Nephron (organoid): ENCODE results near the gene MYLK.

Experiments
- H3K27ac Mint-ChIP-seq, 3 experiments: 2 replicates each; pipeline ENCODE4 v1.8.0; 2020; ENCODE audit warnings: mixed read lengths in 3 of 3, mild to moderate bottlenecking in 2 of 3, moderate library complexity in 1 of 3
- H3K27me3 Mint-ChIP-seq: 2 replicates; pipeline ENCODE4 v1.8.0; 2021; ENCODE audit warnings: low read depth, mild to moderate bottlenecking, moderate library complexity, mixed read lengths
- H3K36me3 Mint-ChIP-seq: 2 replicates; pipeline ENCODE4 v1.8.0; 2020; ENCODE audit warnings: low read depth, mixed read lengths
- H3K4me1 Mint-ChIP-seq: 2 replicates; pipeline ENCODE4 v1.8.0; 2020; ENCODE audit warnings: mixed read lengths
- H3K4me3 Mint-ChIP-seq, 3 experiments: 2 replicates each; pipeline ENCODE4 v1.8.0; 2020; ENCODE audit warnings: mild to moderate bottlenecking in 3 of 3, mixed read lengths in 3 of 3, moderate library complexity in 2 of 3
- H3K9me3 Mint-ChIP-seq: 2 replicates; pipeline ENCODE4 v1.8.0; 2020; ENCODE audit warnings: mixed read lengths
- CTCF ChIP-seq, 3 experiments: fragments of 200-600 bp; sonication (generic); IDR thresholded peaks; one replicate each; pipeline ENCODE4 v1.5.0; 2021; ENCODE audit warnings: antibody characterized with exemption in 3 of 3; ENCODE audit not compliant: unreplicated experiment in 3 of 3

Gene MYLK

GRCh38 chr3:123725652-123726400, 158.3 kb downstream of the MYLK start:
- peak overlapping the region in 1 of 3 experiments; percentile 17 for H3K27ac Mint-ChIP-seq
- TF ChIP-seq CTCF (IDR thresholded peaks at IDR 0.05; ENCODE audit: unreplicated experiment in 3 of 3) = no peak
- H3K4me3 Mint-ChIP-seq = no peak overlapping the region
- H3K4me1 Mint-ChIP-seq = peaks cover 22% of the 10 kb centered on the region
- peaks cover 4% of the 10 kb centered on the region for H3K27me3 Mint-ChIP-seq
- H3K9me3 Mint-ChIP-seq = no peaks in the 10 kb centered on the region
- no peaks in the 10 kb centered on the region for H3K36me3 Mint-ChIP-seq

GRCh38 chr3:123724306-123724705, 159.8 kb downstream of the MYLK start:
- no peaks in the 10 kb centered on the region for H3K9me3 Mint-ChIP-seq
- peak overlapping the region in 2 of 3 experiments; percentile 49 to 57 for H3K27ac Mint-ChIP-seq
- H3K27me3 Mint-ChIP-seq = peaks cover 4% of the 10 kb centered on the region
- no peak for TF ChIP-seq CTCF (IDR thresholded peaks at IDR 0.05; ENCODE audit: unreplicated experiment in 3 of 3)
- H3K4me1 Mint-ChIP-seq = peaks cover 37% of the 10 kb centered on the region
- no peak overlapping the region for H3K4me3 Mint-ChIP-seq
- H3K36me3 Mint-ChIP-seq = no peaks in the 10 kb centered on the region

GRCh38 chr3:123723522-123724168, 160.5 kb downstream of the MYLK start:
- peak; percentile 75 to 81 (median 77) for TF ChIP-seq CTCF (IDR thresholded peaks at IDR 0.05; ENCODE audit: unreplicated experiment in 3 of 3)
- no peaks in the 10 kb centered on the region for H3K9me3 Mint-ChIP-seq
- no peaks in the 10 kb centered on the region for H3K36me3 Mint-ChIP-seq
- H3K27me3 Mint-ChIP-seq = peaks cover 4% of the 10 kb centered on the region
- H3K27ac Mint-ChIP-seq = peak overlapping the region; percentile 92 to 95 (median 92)
- H3K4me3 Mint-ChIP-seq = peak overlapping the region in 1 of 3 experiments; percentile 38
- peaks cover 44% of the 10 kb centered on the region for H3K4me1 Mint-ChIP-seq

- no peak for TF ChIP-seq CTCF (IDR thresholded peaks at IDR 0.05; ENCODE audit: unreplicated experiment in 3 of 3)
- Mint-ChIP-seq H3K4me3 (no peak overlapping the region), H3K4me1 (peaks cover 49% of the 10 kb centered on the region)
These were observed 161.1 kb downstream of the MYLK start for GRCh38 chr3:123723070-123723469.

GRCh38 chr3:123722456-123722855, 161.7 kb downstream of the MYLK start:
- H3K27ac Mint-ChIP-seq = peak overlapping the region; percentile 92 to 95 (median 92)
- H3K27me3 Mint-ChIP-seq = peaks cover 4% of the 10 kb centered on the region
- H3K9me3 Mint-ChIP-seq = no peaks in the 10 kb centered on the region
- H3K4me3 Mint-ChIP-seq = no peak overlapping the region
- H3K4me1 Mint-ChIP-seq = peaks cover 53% of the 10 kb centered on the region
- H3K36me3 Mint-ChIP-seq = no peaks in the 10 kb centered on the region
- TF ChIP-seq CTCF (IDR thresholded peaks at IDR 0.05; ENCODE audit: unreplicated experiment in 3 of 3) = no peak

More at GRCh38 chr3:123723070-123723469, 161.1 kb downstream of the MYLK start:
- H3K36me3 Mint-ChIP-seq = no peaks in the 10 kb centered on the region
- H3K27me3 Mint-ChIP-seq = peaks cover 4% of the 10 kb centered on the region
- H3K9me3 Mint-ChIP-seq = no peaks in the 10 kb centered on the region
- H3K27ac Mint-ChIP-seq = peak overlapping the region; percentile 92 to 95 (median 92)
